GM18505 (cell line): Measurements from ENCODE around the gene HMCN1.

Experiments
- ATAC-seq: cut with Tn5 transposase; IDR thresholded peaks from one replicate; pipeline ENCODE4 v1.9.1; 2021; ENCODE audit not compliant: unreplicated experiment
- POLR2A ChIP-seq: IDR thresholded peaks from 4 replicates; pipeline ENCODE4 v1.6.1; 2011; ENCODE audit warnings: borderline replicate concordance; ENCODE audit not compliant: insufficient read depth, insufficient read length; ENCODE audit errors: extremely low read depth

Gene HMCN1

DNA sequence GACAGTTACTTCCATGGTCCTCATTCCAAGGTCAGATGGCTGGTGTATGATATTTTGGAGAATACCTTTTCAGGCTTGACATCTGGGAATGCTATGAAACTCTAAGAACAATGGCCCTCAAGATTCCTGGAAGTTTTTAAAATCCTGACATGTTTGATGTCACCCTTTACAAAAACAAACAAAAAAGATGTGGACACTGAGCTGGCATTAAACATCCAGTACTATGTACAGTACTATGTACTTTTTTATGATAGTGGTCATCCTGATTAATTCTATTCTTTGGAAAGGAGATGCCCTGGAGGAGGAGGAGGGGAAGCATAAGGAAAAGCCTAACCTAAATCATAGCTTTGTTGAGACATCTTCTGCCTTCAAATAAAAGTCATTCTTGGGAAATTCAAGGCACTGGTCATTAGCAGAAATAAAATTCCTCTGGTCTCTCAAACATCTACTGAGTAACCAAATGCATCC is 235.4 kb downstream of the HMCN1 start:
- no peak for ATAC-seq
- TF ChIP-seq POLR2A, result no peak

DNA sequence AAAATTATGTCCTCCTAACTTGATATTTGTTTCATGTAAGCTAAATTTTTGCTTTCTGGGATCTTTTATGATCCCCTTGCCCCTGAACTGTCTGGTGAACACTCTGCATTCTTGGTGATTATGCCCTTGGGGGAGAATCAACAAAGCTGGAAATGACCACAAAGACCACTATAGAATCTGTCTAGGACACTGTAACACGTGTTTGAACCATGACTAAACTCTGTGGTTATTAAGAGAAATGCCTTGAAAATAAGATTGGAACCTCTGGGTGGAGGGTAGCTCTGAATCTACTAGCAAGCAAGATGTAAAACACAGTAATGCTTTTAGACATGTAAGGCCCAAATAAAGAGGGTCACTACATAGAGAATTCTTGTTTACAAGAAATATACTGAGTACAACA is 237.5 kb downstream of the HMCN1 start:
- ATAC-seq, result no peak
- no peak for TF ChIP-seq POLR2A

DNA sequence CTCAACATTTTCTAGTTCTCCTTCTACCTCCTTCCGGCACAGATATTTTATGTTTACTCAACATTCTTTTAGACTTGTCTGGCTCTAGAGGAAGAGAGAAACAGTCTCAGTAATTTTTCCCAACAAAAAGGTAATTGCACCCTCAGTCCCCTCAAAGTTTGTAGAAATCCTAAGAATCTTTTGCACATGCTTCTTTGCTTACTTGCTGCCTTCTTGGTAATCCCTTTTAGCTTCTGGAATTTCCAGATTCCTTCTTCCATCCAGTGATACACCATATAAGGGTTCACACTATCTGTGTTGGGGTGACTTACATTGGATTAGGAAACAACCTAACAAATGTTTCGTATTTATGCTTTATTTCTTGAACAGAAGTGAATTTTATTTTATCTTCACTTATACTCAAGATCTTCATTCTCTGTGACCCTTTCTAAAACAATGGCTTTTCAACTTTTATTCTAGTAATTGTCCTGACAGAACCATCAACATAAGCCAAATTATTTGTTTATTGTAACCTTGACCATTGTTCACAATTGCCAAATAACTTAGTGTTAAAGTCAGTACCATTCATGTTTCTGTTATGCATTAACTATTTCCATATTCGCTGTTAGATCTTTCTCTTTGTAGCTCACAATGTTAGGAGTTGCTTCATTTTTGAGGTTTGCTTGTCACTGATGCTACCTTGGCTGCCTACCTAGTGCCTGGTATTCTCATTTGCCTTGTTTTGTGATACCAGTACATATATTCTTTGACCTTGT is 238.1 kb downstream of the HMCN1 start:
- no peak for TF ChIP-seq POLR2A
- no peak for ATAC-seq

DNA sequence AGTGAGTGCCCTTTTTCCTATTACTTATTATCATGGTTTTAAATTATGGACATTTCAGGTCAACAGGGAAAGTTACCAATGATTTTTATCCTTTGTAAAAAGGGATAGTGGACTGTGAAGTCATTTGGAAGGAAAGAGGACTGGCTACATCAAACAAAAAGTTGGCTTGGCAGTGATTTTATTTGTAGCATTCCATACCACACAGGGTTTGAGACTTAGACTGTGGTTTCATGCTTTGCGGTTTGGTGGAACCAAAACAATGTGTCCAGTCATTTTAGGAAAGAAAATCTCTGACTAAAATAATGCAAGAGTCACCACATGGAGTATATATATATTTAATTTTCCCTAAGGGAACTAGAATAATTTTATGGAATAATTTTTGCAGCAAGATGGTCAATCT is 239.5 kb downstream of the HMCN1 start:
- no peak for ATAC-seq
- TF ChIP-seq POLR2A, result no peak

DNA sequence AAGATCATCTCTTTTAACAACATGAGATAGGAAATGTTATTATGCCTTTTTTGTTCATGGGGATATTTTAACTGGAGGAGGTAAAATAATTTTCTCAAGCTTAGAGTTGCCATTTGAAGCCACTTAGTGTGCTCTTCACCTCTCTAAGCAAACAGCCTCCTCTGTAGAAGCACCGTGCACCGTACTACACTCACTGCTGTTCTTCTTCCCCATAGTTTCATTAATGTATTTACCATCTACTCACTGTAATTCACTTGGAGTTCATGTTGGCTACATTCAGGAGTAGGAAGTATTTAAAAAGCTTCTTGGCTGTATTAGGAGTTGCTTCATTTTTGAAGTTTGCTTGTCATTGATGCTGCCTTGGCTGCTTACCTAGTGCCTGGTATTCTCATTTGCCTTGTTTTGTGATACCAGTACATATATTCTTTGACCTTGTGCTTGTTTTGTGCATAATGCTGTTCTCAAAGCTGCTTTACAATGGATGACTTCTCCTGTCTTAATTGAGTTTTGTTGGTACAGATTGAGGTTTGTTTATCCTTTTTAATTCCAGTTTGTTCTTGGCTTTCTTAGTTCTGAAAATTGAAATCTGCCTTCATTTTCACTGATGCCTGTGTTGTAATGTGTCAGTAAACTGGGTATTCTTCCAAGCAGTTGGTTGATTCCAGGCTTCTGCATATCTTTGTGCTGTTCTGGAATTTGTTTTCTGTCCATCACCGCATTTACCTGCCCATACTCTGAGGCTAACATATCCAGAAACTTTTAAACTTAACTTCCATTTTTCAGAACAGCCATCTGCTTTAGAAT is 240.4 kb downstream of the HMCN1 start:
- no peak for ATAC-seq
- TF ChIP-seq POLR2A, result no peak

DNA sequence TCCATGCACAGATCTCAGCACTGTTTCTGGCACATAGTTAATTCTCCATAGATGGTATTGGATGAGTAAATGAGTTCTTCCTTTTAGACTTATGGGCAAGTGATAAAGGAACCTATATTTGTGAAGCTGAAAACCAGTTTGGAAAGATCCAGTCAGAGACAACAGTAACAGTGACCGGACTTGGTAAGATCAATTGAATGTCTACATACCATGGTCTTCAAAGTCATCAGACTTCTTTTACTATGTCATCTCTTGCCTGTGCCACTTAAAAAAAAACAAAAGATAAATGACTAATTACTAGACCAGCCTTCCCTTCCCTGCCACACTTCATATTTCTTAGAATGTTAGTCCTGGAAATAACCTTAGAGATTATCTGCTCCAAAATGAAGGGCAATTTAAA is 246.7 kb downstream of the HMCN1 start:
- no peak for TF ChIP-seq POLR2A

DNA sequence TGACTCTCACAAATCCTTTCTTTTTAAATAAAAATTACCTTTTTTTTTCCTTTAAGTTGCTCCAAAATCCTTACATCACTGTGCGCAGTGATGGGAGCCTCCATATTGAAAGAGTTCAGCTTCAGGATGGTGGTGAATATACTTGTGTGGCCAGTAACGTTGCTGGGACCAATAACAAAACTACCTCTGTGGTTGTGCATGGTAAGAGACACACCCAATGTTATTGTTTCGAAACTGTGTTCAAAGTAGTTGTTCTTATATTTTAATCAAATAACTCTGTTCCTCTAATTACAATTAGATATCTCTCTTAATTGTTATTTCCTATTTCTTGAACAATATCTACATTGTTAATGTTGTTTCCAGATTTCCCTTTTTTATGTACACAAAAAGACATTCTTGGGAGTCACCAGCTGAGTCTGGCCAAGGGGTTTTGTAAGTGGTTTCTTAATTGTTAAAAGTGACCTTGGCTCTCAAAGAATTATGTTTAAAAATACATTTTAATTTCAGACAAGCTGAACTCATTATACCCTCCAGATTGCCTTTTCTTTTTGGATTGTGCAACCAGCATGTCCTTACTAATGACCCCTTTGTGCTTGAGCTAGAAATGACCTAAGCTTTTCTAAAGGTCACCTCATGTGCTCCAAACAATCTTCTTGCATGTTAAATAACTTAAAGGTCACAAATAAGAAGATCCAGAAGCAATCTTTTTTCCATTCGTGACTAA is 250.1 kb downstream of the HMCN1 start:
- TF ChIP-seq POLR2A, result no peak
- no peak for ATAC-seq

More for the DNA sequence above, 246.7 kb downstream of the HMCN1 start:
- no peak for ATAC-seq

DNA sequence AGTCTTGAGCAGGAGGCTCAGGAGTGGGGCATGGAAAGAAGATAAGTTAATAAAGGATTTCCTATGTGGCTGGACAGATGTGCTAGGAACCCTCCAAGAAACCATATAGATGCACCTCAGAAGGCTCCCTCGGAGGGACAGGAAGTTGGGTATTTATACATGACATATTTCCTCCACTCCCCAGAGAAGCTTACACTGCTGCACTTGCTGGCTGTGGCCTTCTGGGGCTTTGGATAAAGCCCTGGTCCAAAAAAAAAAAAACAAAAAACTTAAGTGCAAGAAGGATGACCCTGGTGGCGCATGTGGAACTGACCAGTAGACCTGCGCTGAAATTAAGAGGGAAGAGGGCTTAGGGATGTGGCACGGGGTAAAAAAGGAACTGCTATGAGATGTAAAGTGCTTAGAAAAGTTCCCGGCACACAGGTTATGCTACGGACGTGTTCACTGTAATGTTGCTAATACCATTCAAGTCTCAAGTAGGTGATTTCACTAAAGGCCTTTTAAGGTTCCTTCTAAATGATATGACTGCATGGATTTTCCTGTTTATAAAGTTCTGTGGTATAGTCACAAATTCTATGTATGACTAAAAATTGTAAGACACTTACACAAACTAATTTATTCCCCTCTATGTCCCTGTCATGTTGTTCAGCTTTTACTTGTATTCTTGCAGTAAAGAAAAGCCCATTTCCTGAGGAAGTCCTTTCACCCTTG is 253.6 kb downstream of the HMCN1 start:
- no peak for TF ChIP-seq POLR2A
- no peak for ATAC-seq

DNA sequence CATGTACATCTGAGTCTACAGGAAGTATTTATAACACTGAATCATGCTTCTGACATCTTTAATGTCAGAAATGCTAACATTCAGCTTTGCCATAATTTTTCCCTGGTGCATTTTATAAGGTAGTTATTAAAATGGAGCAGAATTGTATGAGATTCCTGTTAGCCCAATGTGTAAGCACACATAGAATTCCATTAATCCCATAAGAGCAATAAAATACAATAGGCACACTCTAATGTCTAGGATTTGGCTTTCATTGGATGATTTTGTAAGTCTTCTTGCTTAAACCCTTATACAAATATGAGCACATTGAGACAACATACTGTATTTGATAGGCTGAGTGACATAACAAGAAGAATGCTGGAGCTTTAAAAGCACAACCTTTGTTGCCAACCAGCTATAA is 256.4 kb downstream of the HMCN1 start:
- ATAC-seq, result no peak
- TF ChIP-seq POLR2A, result no peak

DNA sequence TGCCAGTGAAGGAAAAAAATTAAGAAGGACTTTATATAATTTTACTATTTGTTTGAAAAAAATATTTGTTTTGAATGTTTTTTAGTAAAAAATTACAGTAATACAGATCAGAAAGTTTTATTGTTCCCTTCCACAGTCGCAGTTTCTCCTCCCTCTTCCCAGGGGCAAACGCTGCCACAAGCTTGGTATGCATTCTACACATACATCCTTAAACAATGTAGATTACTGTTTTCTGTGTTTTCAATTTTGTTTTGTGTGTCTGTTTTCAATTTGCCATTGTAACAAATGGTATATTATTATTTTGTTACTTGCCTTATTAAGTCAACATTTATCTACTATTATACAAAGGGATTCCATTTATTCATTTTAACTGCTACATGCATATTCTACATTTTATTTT is 257.1 kb downstream of the HMCN1 start:
- TF ChIP-seq POLR2A, result no peak
- ATAC-seq, result no peak

DNA sequence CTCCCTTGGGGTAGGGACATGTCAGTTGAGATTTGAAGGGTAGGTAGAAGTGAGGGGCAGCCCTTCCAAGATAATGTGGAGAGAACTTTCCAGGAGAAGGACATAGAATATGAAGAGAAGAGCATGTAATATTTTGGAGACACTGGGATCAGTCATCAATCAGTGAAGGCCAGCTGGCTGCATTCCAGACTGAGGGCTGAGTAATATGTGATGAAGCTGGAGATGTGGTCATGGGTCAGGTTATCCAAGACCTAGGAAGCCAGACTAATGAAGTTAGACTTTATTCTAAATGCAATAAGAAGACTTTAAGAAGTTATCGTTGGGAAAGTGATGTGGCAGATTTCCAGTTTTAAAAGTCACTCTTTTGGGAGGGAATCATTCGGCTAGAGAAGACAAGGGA is 262.0 kb downstream of the HMCN1 start:
- TF ChIP-seq POLR2A, result no peak
- ATAC-seq, result no peak

DNA sequence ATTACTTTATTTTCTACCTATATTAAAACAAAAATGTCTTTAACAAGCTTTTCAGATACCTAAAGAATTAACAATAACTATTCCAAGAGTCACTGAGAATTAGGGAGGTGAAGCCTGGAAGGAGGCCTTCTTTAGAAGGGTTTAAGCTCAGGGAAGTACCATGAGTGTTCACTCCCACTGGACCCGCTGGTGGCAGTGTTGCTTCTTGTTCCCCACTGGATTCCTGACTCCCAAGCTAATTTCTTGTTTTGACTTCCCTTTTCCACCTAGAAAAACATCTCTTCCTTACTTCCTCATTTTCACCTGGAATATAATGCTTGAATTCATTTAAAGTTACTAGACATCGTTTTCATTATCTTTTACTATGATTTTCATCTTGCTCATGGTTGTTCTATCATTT is 264.2 kb downstream of the HMCN1 start:
- no peak for TF ChIP-seq POLR2A
- no peak for ATAC-seq

DNA sequence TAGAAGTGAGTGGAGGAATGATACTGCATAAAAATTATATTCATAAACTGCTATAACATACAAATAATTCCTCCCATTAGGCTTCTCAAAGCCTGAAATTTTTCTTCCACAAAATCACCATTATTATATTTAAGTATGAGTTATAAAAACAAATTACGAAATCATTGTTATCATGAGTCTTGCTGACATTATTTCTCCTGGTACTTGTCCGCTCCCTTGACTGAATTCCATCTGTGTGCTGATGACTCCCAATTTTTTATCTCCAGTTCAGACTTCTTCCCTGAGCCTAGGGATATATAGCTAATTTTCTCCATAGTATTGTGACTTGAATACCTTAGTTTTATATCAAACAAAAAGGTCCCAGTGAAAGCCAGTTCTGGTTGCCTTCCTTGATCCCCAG is 268.2 kb downstream of the HMCN1 start:
- no peak for TF ChIP-seq POLR2A

More for the DNA sequence above, 268.2 kb downstream of the HMCN1 start:
- no peak for ATAC-seq
